DMS153 (cell line): Measurements from ENCODE around the gene SEMA7A.

Source experiments
- DNase-seq: peaks from one replicate; lab custom pipeline; 2025; lab: John Stamatoyannopoulos, UW

The SEMA7A gene

DNA sequence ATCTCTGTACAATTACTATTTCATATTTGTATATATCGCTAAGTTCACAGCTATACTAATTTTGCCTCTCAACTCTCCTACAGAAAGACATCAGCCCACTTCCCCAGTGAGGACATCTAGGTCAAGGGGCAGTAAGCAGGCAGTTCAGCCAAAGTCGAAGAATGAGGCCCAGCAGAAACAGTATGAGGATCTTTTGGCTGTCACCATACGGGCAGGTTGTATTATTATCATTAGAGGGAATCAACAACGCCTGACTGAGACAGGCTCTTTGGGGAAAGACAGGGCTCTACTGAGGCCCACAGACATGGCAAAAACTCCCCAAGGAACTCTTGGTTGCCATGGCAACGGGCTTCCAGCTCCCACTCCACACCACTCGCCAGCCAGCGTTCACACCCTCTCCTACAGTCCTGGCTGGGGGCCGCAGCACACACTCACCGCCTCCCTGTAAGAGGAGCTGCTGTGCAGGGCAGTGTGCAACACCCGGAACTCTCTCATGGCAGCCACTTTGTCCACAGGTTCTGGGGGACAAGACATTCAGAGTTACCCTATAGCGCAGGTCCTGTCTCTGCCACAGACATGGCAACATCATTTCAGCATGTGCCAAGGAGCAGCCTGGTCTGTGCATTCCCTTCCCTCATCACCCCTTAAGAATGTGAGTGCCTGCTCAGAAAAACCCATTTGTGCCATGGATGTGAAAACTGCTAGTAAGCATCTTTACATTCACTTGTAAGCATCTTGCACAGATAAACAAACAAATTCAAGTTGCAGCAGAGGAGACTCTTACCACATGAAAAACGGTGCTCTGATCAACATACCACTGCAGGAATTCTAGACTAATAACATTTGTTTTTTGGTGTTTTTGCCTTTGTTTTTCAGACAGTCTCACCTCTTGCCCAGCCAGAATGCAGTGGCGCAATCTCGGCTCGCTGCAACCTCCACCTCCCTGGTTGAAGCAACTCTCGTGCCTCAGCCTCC lies 18.4 kb upstream of the SEMA7A start:
- no peak for DNase-seq

DNA sequence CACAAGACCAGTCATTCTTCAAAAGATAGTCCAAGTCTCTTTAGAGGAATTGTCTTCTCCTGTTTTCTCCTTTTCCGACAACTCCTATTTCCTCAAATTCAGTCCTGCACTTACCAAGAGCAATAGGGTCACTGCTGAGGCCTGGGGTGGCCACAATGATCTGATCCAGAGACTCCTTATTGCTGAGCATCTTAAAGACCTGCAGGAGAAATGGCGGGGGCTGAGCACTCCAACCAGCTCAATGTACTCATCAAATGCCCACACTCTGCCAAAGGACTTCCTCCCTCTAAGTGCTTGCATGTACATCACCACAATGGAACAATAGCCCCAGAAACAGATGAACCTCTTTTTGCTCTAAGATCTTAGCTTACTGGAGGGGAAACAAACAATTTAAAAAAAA lies 17.6 kb upstream of the SEMA7A start:
- no peak for DNase-seq

DNA sequence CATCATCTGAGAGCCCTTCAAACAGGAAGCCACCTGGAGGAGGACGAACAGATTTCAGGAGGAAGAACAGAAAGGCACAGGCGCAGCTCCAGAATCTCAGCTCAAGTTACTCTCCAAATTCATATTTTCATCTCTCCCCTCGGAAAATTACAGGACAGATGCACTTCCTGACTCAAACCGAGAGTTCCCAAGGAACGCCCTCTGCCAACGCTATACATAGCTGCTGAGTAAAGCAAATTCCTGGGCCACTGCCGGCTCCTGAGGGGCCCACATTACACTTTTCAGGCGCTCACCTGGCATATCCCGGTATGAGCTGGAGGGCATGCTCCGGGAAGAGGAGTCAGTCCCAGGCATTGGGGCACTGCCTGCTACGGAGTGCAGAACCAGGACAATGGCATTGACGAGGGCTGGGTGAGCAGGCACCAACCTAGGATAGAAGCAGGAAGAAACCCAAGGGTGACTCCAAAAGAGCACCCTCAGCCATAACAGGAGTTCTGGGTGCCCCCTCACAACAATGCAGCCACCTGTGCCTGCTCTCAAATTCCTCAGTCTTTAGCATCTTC lies 16.0 kb upstream of the SEMA7A start:
- DNase-seq: no peak

DNA sequence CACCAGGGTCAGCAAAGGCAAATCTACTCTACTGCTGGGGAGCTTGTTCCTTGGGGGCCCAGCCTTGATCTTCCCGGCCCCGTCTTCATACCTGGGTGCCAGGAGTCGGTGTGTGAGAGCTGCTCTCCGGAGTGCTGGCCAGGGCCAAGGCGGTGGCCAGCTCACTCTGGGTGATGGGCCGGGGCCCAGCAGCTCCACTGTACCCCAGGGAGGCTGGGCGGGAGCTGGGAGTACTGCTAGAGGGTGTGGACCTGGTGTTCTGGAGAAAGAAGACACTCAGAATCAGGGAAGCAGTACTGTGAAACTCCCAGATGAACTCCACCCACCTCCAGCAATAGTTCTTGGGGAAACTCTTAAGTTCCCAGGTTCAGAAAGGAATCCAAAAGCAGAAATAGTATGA lies 15.3 kb upstream of the SEMA7A start:
- DNase-seq: no peak

DNA sequence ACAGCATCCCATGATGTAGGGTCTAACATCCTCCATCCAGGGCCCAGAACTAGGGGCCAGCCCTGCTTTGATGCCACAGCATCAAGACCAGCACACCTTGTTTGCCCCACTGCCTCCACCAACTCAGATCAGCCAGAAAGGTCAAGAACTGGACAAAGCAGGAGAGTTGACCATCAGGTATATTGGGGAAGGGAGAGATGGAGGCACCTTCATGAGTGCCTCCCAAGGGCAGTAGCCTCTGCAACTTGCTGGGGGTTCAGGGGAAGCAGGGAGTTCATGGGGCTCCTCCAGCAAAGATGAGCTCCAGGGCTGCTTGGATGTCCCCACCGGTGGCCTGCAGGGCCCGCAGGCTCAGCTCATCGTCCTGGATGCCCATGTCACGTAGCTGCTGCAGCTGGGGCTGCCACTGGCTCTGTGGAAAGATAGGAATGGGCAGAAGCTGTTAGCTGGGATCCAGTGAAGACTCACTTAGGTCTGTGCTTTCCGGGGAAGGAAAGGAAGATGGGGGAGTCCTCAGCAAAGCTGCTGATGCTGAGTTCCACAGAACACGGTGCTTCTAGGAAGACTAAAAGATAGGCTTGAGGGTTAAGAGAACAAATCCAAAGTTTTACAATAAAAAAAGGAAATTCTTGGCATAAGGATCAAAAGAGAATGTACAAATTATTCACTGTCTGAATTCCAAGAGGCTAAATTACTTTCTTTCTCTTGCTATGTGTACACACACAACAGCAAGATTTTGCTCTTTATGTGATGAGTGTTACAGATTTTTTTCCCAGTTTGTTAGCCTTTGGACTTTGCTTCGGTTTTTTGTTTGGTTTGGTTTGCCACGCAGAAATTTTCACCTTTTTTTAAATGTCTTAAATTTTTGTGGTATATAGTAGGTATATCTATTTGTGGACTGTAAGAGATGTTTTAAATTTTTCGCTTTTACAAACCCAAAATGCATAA lies 12.3 kb upstream of the SEMA7A start:
- DNase-seq: no peak

DNA sequence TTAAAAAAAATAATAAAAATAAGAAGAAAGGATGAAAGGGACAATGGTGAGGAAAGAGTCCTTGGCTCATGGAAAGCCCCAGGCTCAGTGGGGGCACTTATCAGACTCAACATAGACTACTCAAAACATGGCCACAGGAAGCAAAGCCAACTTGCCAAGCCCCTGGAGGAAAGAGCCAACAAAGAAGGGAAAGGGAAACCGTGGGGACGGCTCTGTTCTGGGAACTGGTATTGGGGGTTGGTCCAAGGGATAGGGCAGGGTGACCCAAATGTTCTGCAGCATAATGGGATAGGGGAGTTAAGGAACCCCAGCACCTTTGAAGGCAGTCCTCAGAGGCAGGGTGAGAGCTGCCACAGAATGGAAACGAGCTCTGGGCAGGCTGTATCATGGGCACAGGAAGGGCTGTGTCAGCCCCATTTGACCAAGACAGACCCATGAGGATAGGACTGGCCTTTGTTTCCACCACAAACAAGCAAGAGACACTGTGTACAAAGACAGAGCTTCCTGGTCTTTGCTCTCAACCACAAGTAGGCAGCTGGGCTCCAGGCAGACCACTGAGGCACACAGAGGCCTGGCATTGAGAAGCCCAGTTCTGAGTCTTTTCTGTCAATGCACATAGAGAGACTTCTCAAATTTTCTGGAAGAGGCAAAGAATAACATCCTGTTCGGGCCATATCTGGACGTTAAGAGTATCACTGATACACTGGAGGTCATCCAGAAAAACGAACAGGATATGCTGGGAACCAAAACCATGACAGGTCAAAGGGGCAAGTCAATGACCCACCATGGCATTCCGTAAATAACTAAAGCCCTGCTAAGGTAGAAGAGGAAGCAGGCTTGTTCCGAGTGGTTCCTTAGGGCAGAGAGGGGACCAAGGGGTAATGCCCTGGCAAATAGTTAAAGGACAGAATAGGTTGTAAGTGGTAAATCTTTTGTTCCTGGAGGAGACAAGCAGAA lies 10.6 kb upstream of the SEMA7A start:
- DNase-seq: no peak

DNA sequence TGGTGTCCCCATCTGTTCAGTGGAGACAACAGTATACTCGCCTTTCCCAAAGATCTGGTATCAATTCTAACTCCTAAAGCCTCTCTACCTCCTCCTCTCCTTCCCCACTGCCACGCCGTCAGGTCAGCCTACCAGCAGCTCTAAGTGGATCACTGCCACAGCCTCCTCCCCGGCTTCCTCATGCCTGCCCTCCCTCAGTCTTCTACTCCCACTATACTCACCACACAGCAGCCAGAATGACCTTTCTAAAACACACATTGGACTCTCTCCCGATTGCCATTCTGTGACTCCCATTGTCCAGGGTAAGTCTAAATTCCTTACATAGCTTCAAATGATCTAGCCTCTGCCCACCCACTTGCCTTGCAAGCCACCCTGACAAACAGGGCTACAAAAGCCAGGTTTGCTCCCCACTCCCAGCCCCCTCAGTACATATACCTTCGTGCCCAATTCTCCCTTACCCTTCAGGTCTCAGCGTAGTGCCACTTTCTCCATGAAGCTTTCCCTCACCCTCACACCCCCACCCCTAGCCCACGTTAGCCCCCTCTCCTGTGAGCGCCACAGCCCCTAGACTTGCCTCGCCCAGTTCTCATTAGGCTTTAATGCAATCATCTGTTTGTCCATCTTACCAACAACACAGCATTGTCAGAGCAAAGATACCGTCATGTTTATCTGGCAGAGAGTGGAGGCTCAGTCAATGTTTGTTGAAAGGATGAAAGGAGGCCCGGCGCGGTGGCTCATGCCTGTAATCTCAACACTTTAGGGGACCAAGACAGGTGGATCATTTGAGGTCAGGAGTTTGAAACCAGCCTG lies 9.5 kb upstream of the SEMA7A start:
- no peak for DNase-seq

DNA sequence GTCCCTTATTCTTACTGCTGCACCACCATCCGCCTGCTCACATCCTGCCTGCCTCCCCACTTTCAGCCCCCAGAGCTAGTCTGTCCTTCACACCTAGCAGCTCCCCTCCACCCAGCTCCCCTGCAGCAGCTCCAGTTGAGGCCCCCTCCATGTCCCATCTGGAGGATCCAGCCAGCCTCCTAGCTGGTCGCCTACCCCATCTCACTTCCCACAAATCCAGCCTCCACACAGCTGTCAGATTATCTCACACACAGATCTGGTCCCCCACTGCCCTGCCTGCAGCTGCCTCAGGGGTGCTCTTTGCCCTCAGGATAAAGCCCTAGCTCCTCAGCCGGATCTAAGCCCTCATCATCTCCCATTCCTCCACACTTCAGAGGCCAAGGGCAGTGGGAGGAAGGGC lies 8.8 kb upstream of the SEMA7A start:
- DNase-seq: no peak

DNA sequence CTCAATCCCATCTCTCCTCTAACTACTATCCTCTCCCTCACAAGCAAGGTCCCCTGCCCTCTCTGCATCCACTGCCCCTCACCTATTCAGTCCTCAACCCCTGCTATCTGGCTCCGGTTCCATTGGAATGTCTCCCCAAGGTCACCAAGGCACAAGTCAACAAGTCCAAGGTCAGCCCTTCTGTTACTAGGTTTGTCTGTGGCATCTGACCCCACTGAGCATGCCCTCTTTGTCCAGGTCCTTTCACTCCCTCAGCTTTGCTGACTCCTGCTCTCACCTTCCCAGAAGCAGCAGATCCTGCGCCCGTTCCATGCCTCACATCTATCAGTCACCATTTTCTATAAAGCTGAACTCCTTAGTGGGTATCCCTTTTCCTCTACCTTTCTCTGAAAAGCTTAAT lies 8.3 kb upstream of the SEMA7A start:
- no peak for DNase-seq

DNA sequence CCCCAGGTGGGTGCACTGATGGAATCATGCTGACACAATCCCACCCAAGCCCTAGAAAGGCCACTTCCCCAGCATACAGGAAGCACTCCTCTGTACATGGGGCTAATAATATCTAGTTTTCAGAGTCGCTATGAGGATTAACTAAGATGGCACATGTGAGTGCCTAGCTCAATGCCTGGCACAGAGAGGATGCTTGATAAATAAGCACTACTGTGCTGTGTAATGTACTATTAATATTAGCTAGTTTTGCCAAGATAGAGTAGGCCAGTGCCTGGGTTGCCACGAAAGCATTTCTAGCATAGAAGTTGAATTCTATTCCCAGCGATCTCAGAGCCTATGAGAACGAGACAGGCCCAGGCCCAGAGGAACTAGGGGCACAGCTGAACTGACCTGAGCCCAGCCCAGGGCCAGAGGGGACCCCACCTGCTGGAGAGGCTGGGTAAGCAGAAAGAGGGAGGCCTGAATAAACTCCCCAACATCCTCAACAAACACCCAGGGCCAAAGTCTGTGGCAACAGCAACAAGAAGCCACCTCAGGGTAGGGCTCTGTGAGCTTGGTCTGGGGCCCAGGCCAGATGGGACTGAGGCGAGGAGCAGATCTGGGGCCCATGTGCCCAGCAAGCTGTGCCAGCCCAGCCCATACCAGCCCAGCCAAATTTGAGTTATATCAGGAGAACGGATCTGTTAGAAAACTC lies 7.6 kb upstream of the SEMA7A start:
- DNase-seq: no peak

DNA sequence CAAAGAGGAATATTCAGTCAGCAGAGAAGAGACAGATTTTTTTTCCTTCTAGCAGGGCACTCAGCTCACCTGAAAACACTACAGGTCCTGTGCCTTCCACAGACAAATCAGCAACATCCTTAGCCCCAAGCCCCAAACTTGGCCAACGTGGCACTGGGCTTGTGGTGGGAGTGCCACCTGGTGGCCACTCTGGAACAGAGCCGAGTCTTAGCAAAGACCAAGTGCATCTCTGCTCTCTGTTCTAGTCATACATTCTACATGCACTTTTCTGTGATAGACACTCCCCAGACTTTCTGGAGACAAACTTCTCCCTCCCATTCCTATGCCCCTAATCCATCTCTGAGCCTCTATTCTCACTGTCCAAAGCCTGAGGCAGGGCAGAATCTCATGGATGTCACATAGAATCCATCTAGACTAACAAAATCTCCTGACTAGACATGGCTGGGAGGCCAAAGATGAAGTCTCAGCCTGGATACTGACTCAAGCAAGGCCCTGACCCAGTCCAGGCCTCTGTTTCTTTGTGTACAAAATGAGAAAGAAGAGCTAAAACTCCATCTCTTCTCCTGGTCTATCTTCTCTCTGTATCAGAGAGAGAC lies 5.1 kb upstream of the SEMA7A start:
- peak; percentile 15 for DNase-seq

DNA sequence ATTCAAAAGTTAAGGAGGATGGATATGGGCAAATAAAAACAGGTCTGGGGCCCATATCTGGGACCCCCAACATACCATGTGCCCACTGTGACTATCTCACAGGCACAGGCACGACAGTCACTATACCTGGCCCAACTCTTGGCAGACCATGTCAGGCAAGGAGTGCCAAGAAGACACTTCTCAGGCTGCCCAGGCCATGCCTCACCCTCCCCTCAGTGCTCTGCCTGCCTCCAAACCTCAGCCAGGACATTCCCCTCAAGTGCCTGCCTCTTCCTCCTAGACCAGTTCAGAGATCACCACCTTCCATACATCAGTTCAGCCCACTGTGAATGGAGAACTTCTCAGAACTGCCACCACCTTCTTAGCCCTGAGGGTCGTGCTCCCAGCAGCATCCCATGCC lies 4.4 kb upstream of the SEMA7A start:
- no peak for DNase-seq

DNA sequence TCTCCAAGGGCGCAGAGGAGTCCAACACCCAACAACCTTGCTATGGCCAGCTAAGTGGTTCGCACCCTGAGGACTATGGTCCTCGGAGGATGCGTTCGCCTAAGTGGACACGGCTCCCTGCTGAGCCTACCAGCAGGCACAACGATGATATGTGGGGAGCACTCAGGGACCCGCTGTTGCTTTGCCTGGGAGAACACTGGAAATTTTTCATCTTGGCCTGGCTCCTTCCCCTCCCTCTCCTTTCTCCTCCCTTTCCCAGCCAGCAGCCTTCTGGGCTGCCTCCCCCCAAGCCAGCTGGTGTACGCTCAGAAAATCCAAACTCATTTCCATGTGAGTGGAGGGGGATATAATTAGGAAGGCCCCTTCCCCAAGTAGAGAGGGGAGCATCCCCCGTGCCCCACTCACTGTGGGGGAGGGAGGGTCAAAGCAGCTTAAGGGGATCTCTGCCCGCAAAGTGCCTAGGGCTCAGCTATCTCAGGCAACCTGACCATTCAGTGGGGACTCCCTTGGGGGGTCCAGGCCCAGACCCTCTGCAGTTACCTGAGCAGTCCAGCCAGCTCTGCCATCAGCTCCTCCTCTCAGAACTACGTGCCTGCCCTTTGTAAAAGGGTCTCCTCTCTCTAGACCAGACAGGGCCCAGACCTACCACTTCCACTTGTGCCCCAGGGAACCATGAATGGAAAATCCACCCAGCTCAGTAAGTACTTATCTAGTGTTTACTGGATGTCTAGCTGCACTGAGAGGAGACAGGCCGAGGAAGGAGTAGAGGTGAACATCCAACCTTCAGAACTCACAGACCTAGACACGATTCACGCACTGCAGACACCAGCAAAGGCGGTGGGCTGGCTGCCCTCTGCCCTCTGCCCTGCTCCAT lies 742 bp upstream of the SEMA7A start:
- DNase-seq: no peak

DNA sequence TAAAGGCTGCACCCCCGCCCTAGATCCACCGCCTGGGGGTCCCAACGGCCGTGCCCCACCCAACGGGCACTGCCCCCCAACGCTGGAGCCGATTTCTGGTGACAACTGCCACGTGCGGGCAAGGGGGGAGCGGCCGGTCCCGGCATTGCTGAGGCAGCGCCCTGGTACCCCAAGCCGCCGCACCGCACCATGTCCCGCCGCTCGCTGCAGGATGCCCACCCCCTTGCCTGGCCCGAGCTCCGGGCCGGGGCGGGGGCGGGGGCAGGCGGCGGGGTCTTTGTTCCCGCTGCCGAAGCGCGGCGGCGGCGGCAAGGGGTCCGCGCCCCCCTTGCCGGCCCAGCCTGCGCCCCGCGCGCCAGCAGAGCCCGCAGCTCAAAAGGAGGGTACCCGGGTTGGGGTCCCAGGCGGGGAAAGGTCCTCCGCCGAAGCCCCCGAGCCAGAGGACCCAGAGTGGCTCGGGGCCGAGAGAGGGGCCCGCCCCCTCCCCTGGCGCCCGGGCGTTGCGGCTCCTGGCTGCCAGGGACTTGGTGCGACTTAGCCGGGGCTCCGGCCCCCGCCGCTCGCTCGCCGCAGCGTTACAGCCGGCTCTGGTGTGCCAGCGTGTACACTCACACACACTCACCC lies 678 bp downstream of the SEMA7A start:
- DNase-seq: no peak

DNA sequence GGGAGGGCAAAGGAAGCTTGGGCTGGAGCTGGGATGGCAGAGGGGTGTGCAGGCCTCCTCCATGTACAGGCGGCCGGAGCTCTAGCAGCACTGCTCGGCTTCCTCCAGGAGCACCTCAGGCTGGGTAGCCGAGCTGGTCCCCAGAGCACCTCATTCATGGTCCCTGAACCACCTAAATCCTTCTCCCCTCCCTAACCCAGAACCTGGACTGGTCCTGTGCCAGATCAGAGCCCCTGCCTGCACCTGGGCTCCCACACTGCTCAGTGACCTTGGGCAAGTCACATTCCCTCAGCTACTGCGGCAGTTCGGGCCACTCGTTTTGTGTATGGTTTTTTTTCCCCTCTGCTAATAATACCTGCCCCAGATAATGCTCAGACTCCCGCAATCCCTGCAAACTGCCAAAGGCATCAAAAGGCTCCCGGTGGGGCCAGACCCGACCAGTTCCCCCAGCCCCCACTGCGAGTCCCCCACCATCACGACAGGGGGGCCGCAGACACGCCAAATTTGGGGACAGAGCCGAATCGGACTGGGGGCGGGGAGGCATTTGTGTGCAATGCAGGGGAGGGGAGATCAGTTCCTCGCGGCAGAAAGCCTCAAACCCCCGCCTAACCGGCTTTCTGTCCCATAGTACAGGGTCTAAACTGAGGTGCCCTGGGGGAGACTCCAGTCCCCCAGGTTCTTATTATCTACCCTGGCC lies 1.3 kb downstream of the SEMA7A start:
- DNase-seq: no peak

DNA sequence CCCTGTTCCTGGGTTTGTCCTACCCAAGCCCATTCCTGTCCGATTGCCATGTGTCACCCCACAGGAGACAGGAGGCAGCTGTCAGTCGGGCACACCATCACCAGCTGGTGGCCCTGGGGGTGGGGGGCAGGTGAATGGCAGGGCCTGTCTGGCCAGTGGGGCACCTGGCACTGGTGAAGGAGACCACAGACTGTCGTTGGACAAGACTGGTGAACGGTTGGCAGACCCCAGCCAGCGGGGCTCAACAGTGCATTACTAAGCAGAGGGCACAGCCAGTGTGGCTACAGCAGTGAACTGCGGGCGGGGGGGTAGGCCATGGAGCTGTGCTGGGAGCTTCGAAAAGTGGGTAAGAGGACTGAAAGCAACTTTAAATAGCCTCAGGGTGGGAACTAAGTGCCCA lies 2.1 kb downstream of the SEMA7A start:
- no peak for DNase-seq

DNA sequence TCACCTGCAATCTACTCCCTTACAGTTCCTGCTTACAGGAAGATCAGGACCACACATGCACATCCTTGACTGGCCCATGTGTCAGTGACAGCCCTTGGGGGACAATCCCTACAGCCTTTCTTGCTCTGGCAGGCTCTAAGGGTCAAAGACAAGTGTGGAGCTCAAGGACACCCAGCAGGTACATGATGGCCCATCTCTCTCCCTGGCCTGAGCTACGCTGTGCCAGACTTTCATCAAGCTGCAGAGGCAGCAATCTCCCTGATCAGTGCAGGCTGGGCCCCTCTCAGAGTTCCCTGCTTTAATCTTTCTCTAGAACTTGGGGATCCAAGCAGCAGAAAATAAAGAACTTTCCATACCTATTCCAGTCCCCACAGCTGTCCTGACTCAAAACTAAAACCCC lies 2.6 kb downstream of the SEMA7A start:
- DNase-seq: no peak
